ENCODE data around the gene KCNH5. TPM values are rescaled to one million over a fixed set of nuclear protein-coding genes. Genes with fewer than 3 reads are reported as not detected.

KCNH5 gene
- total RNA-seq, 1 experiment from 2014 or later = 1.4 TPM

GRCh38 chr14:62947301-62947700 is 98.0 kb downstream of the KCNH5 start (continued):
- no peak for TF ChIP-seq MLX (CRISPR knock-in tag; IDR thresholded peaks at IDR 0.05)
- TF ChIP-seq ZSCAN18 (CRISPR knock-in tag; IDR thresholded peaks at IDR 0.05) = no peak
- TF ChIP-seq CREB1 (CRISPR knock-in tag; IDR thresholded peaks at IDR 0.05) = no peak
- no peak for TF ChIP-seq PREB (CRISPR knock-in tag; IDR thresholded peaks at IDR 0.05; ENCODE audit: borderline replicate concordance)
- no peak for TF ChIP-seq SOX15 (CRISPR knock-in tag; IDR thresholded peaks at IDR 0.05)
- TF ChIP-seq ZNF317 (CRISPR knock-in tag; IDR thresholded peaks at IDR 0.05; ENCODE audit: borderline replicate concordance, low read depth) = no peak
- no peak for TF ChIP-seq ZNF423 (CRISPR knock-in tag; IDR thresholded peaks at IDR 0.05)
- TF ChIP-seq ZNF416 (CRISPR knock-in tag; IDR thresholded peaks at IDR 0.05) = no peak

- Mint-ChIP-seq H3K4me3 (no peak overlapping the region), H3K36me3 (no peaks in the 10 kb centered on the region), H3K27me3 (ENCODE audit: low read depth) (no peaks in the 10 kb centered on the region), H3K9me3 (no peaks in the 10 kb centered on the region), H3K4me1 (peaks cover 3% of the 10 kb centered on the region; the same call in 1 of the 2 replicates), H3K27ac (no peak overlapping the region)
- ATAC-seq (no peak), DNase-seq (ENCODE audit: low spot score) (no peak)
- CTCF ChIA-PET = no interaction called here
- POLR2A ChIA-PET = interaction anchor here (0.6 kb wide), 1 partner anchor 36 kb away, joined by 4 read pairs; no protein-coding TSS in a partner anchor
- TF ChIP-seq HMGXB4 (CRISPR knock-in tag; IDR thresholded peaks at IDR 0.05) (no peak), ATF6 (CRISPR knock-in tag; IDR thresholded peaks at IDR 0.05) (no peak), ARID4B (CRISPR knock-in tag; IDR thresholded peaks at IDR 0.05; ENCODE audit: borderline replicate concordance) (no peak), MXD4 (CRISPR knock-in tag; IDR thresholded peaks at IDR 0.05; ENCODE audit: borderline replicate concordance) (no peak), ETV6 (CRISPR knock-in tag; IDR thresholded peaks at IDR 0.05) (no peak), AFF4 (CRISPR knock-in tag; IDR thresholded peaks at IDR 0.05; ENCODE audit: borderline replicate concordance) (no peak), SMAD3 (CRISPR knock-in tag; IDR thresholded peaks at IDR 0.05; ENCODE audit: borderline replicate concordance) (no peak), GRHL2 (CRISPR knock-in tag; IDR thresholded peaks at IDR 0.05; ENCODE audit: insufficient replicate concordance, severe bottlenecking) (no peak), ZSCAN18 (CRISPR knock-in tag; IDR thresholded peaks at IDR 0.05) (no peak)
Measured at GRCh38 chr14:62946221-62946620, 99.0 kb downstream of the KCNH5 start.
